GM12878 (cell line): ENCODE results near the gene VGF. TPM values are rescaled to one million over a fixed set of nuclear protein-coding genes. Genes with fewer than 3 reads are reported as not detected.

Experiments used
- ATAC-seq: fragments of 200-7000 bp; cut with Tn5 transposase; 3 replicates; pipeline ENCODE4 v1.9.1; 2020; ENCODE audit warnings: mild to moderate bottlenecking, moderate library complexity
- BruUV-seq: library from RNA; stranded (reverse); fragments of 400-500 nt; replicated peaks from 2 replicates; lab custom pipeline; 2021; lab: Mats Ljungman, UMichigan
- CTCF ChIA-PET: fragments of 300-600 bp; sonication (Branson Sonifier 250); formaldehyde crosslinking; extraction: SDS; loops from one replicate; lab custom pipeline; 2021; ENCODE audit warnings: inconsistent platforms; lab: Yijun Ruan, JAX
- POLR2A ChIA-PET: fragments of 350-600 bp; formaldehyde crosslinking; extraction: SDS; loops from one replicate; lab custom pipeline; 2021; ENCODE audit warnings: inconsistent platforms; lab: Charles Lee
- RAD21 ChIA-PET: fragments of 300-600 bp; sonication (Branson Sonifier 250); formaldehyde crosslinking; loops from one replicate; lab custom pipeline; 2023; ENCODE audit warnings: antibody characterized with exemption; ENCODE audit not compliant: unreplicated experiment; lab: Charles Lee
- SMC1A ChIA-PET: fragments of 300-600 bp; sonication (Branson Sonifier 250); formaldehyde crosslinking; loops from one replicate; lab custom pipeline; 2023; ENCODE audit not compliant: unreplicated experiment, uncharacterized antibody; lab: Charles Lee
- DNase-seq: peaks from one replicate; pipeline ENCODE4 v3.0.0-alpha.2; 2011; ENCODE audit warnings: low read depth, low spot score
- FAIRE-seq: peaks from 3 replicates; lab custom pipeline; 2011; peaks lifted over from hg19 to GRCh38; lab: Jason Lieb, UNC
- H2AFZ ChIP-seq: 2 replicates; pipeline ENCODE4 v1.6.0; 2011; ENCODE audit warnings: low read depth, low read length, control low read depth; ENCODE audit not compliant: control insufficient read depth
- H3K27ac ChIP-seq: 2 replicates; pipeline ENCODE4 v1.5.1; 2011; ENCODE audit warnings: control low read depth; ENCODE audit not compliant: control insufficient read depth, insufficient read depth
- H3K27me3 ChIP-seq, 2 experiments: replicated peaks in 1 of 2; 2 replicates each; pipeline versions ENCODE4 v1.6.0 to v1.6.1; 2011; ENCODE audit warnings: low read length in 1 of 2; ENCODE audit not compliant: control insufficient read depth in 2 of 2, insufficient read depth in 2 of 2
- H3K36me3 ChIP-seq, 2 experiments: 2 replicates each; pipeline ENCODE4 v1.5.1; 2011; ENCODE audit warnings: low read length in 1 of 2; ENCODE audit not compliant: control insufficient read depth in 2 of 2, insufficient read depth in 2 of 2
- H3K4me1 ChIP-seq: 2 replicates; pipeline ENCODE4 v1.6.1; 2011; ENCODE audit warnings: mild to moderate bottlenecking, low read length, moderate library complexity, mixed read lengths; ENCODE audit not compliant: control insufficient read depth, insufficient read depth
- H3K4me2 ChIP-seq: 2 replicates; pipeline ENCODE4 v1.6.0; 2011; ENCODE audit warnings: control low read depth; ENCODE audit not compliant: control insufficient read depth, insufficient read depth
- H3K4me3 ChIP-seq: fragments of 200-600 bp; sonication (generic); 2 replicates; pipeline ENCODE4 v1.5.1; 2016
- H3K79me2 ChIP-seq: 2 replicates; pipeline ENCODE4 v1.6.0; 2011; ENCODE audit warnings: low read length; ENCODE audit not compliant: control insufficient read depth, insufficient read depth
- H3K9ac ChIP-seq: 2 replicates; pipeline ENCODE4 v1.8.0; 2011; ENCODE audit warnings: low read length, control low read depth, mixed read lengths; ENCODE audit not compliant: control insufficient read depth, insufficient read depth
- H3K9me3 ChIP-seq: replicated peaks from 3 replicates; pipeline ENCODE4 v1.5.1; 2011; ENCODE audit warnings: mild to moderate bottlenecking, low read length; ENCODE audit not compliant: control insufficient read depth, insufficient read depth
- H4K20me1 ChIP-seq: 2 replicates; pipeline ENCODE4 v1.6.0; 2011; ENCODE audit not compliant: control insufficient read depth, insufficient read depth
- ASH2L ChIP-seq: fragments of 300-600, 200-600 bp; sonication (generic); IDR thresholded peaks from 2 replicates; pipeline ENCODE4 v1.6.1; 2017; ENCODE audit warnings: low read depth, mild to moderate bottlenecking, borderline replicate concordance
- BHLHE40 ChIP-seq, 2 experiments: fragments of 450-650 bp in 1 of 2; IDR thresholded peaks; 2 replicates each; pipeline ENCODE4 v1.6.1; 2011 to 2017; ENCODE audit warnings: low read depth in 2 of 2, borderline replicate concordance in 1 of 2, improper control_type of control experiment in 1 of 2, low read length in 1 of 2, mild to moderate bottlenecking in 1 of 2
- BRCA1 ChIP-seq: IDR thresholded peaks from 2 replicates; pipeline ENCODE4 v1.6.1; 2011; ENCODE audit warnings: low read depth, low read length, improper control_type of control experiment
- CBX3 ChIP-seq: fragments of 200-600 bp; sonication (generic); IDR thresholded peaks from 2 replicates; pipeline ENCODE4 v1.6.1; 2016; ENCODE audit warnings: low read depth, borderline replicate concordance
- CHD1 ChIP-seq: IDR thresholded peaks from 2 replicates; pipeline ENCODE4 v1.6.1; 2012; ENCODE audit warnings: low read depth, low read length, improper control_type of control experiment
- FOXK2 ChIP-seq: fragments of 450-650 bp; IDR thresholded peaks from 2 replicates; pipeline ENCODE4 v1.6.1; 2017; ENCODE audit warnings: mild to moderate bottlenecking, moderate library complexity
- MEF2B ChIP-seq: fragments of 450-650 bp; IDR thresholded peaks from 2 replicates; pipeline ENCODE4 v1.6.1; 2018; ENCODE audit warnings: mild to moderate bottlenecking, moderate library complexity; ENCODE audit not compliant: partially characterized antibody, poor library complexity, severe bottlenecking
- MTA2 ChIP-seq: fragments of 450-650 bp; IDR thresholded peaks from 2 replicates; pipeline ENCODE4 v1.6.1; 2016; ENCODE audit warnings: low read depth, mild to moderate bottlenecking, moderate library complexity
- MXI1 ChIP-seq: fragments of 150-350 bp; IDR thresholded peaks from 2 replicates; pipeline ENCODE4 v1.6.1; 2011; ENCODE audit warnings: low read depth, mild to moderate bottlenecking, inconsistent platforms, low read length, improper control_type of control experiment
- NFYB ChIP-seq: IDR thresholded peaks from 2 replicates; pipeline ENCODE4 v1.6.1; 2011; ENCODE audit warnings: low read depth, mild to moderate bottlenecking, low read length, improper control_type of control experiment, moderate library complexity; ENCODE audit not compliant: insufficient read depth
- PML ChIP-seq: IDR thresholded peaks from 2 replicates; pipeline ENCODE4 v1.6.1; 2012; ENCODE audit warnings: low read length, inconsistent platforms
- RCOR1 ChIP-seq: conservative IDR thresholded peaks from 2 replicates; pipeline ENCODE4 v1.6.1; 2012; ENCODE audit warnings: low read depth, low read length, improper control_type of control experiment
- RFX5 ChIP-seq: IDR thresholded peaks from 2 replicates; pipeline ENCODE4 v1.6.1; 2011; ENCODE audit warnings: low read depth, low read length, improper control_type of control experiment
- SMAD1 ChIP-seq: fragments of 450-650 bp; IDR thresholded peaks from 2 replicates; pipeline ENCODE4 v1.6.1; 2018; ENCODE audit warnings: mild to moderate bottlenecking, low read depth; ENCODE audit not compliant: partially characterized antibody
- SP1 ChIP-seq: IDR thresholded peaks from one replicate; pipeline ENCODE4 v1.6.1; 2011; ENCODE audit warnings: low read depth, low read length
- SUPT20H ChIP-seq: IDR thresholded peaks from 2 replicates; pipeline ENCODE4 v1.6.1; 2011; ENCODE audit warnings: low read depth, mild to moderate bottlenecking, low read length, moderate library complexity, borderline replicate concordance; ENCODE audit not compliant: control insufficient read depth
- ZNF24 ChIP-seq: fragments of 450-650 bp; IDR thresholded peaks from 2 replicates; pipeline ENCODE4 v1.6.1; 2017; ENCODE audit warnings: antibody characterized with exemption, mild to moderate bottlenecking
- ZNF384 ChIP-seq: IDR thresholded peaks from 2 replicates; pipeline ENCODE4 v1.6.1; 2012; ENCODE audit warnings: low read depth, mild to moderate bottlenecking, low read length, improper control_type of control experiment, borderline replicate concordance
- ZNF622 ChIP-seq: fragments of 450-650 bp; IDR thresholded peaks from 2 replicates; pipeline ENCODE4 v1.6.1; 2017; ENCODE audit warnings: mild to moderate bottlenecking, inconsistent platforms
- WGBS: methylation state at CpG from one replicate; pipeline ENCODE4 v1.1.6; 2016; ENCODE audit warnings: low lambda C conversion rate; ENCODE audit not compliant: insufficient replicate concordance, insufficient coverage; ENCODE audit errors: missing lambda C conversion rate; 5-methylcytosine and 5-hydroxymethylcytosine counted together
- in situ Hi-C: fragments of 300-500 bp; cut with MboI; formaldehyde crosslinking; loops from 9 replicates; pipeline ENCODE4 v1.14.3; 2018; ENCODE audit warnings: mixed read lengths
- intact Hi-C: fragments of 100-400 bp; cut with micrococcal nuclease; formaldehyde crosslinking; loops from one replicate; pipeline ENCODE4 v1.14.2; 2022; ENCODE audit not compliant: unreplicated experiment
- polyA plus RNA-seq, 11 experiments: library from polyadenylated mRNA; depleted of rRNA in 4 of 11; unstranded in 6 of 11; stranded (reverse) in 5 of 11; fragments of >200 nt; fragmentation: Nextera tagmentation in 4 of 11; fragmentation: Illumina TruSeq in 1 of 11; extraction: Ambion mirVana in 4 of 11; extraction: Trizol in 1 of 11; gene quantifications; 1 replicate in 1 of 11; 2 replicates in 10 of 11; pipeline versions ENCODE4 v1.2.1 to v1.2.3, GENCODE V29; 2011 to 2016; ENCODE audit warnings: inconsistent platforms in 2 of 11, missing spikeins in 2 of 11, low read depth in 1 of 11
- total RNA-seq, 4 experiments: library from RNA; depleted of rRNA in 3 of 4; stranded (reverse); fragments of >200 nt in 3 of 4; fragmentation: Illumina TruSeq in 1 of 4; extraction: Trizol in 1 of 4; gene quantifications; 2 replicates each; pipeline versions ENCODE4 v1.2.1 to v1.2.3, GENCODE V29; 2013 to 2021
- TF ChIP-seq, protein P1 (sequence below): fragments of 450-650 bp; IDR thresholded peaks from 2 replicates; pipeline ENCODE4 v1.6.1; 2018; ENCODE audit warnings: mild to moderate bottlenecking, low read depth, moderate library complexity; ENCODE audit not compliant: partially characterized antibody

VGF gene
- total and polyA plus RNA-seq, 10 of the 15 experiments (the other 5 are each of a cell fraction or from before 2014, with no cell fraction given), result 0.09 to 0.25 (median 0.17) TPM; not detected in 6

GRCh38 chr7:101155303-101155702 lies 10.1 kb downstream of the VGF start:
- intact Hi-C loops, result no loop called here

More at GRCh38 chr7:101155303-101155702, 10.1 kb downstream of the VGF start:
- no peak for DNase-seq
- in situ Hi-C loops, result no loop called here
- H3K27me3 ChIP-seq, result no peaks in the 10 kb centered on the region
- H3K4me3 ChIP-seq, result peak overlapping the region; percentile 85
- H3K27ac ChIP-seq, result peak overlapping the region; percentile 65
- ATAC-seq, result peak; percentile 46
- H3K9ac ChIP-seq, result peak overlapping the region; percentile 82
- peaks cover 3% of the 10 kb centered on the region; the same call in 1 of the 2 replicates for H3K4me1 ChIP-seq
- H3K4me2 ChIP-seq, result peak overlapping the region; percentile 79
- BruUV-seq, result no TSS peak
- ChIA-PET SMC1A (interaction anchor here (1.0 kb wide), 1 partner anchor 11 kb away, joined by 3 read pairs; no protein-coding TSS in a partner anchor), POLR2A (interaction anchor here (0.5 to 2.0 kb wide), 4 partner anchors 13 to 290 kb away, joined by 3 to 5 read pairs (median 4); no protein-coding TSS in a partner anchor), CTCF (interaction anchor here (0.6 to 7.8 kb wide), 6 partner anchors 10 to 29 kb away, joined by 3 to 112 read pairs (median 3); partner anchors contain the start of genes SERPINE1 and VGF), RAD21 (interaction anchor here (0.6 to 3.8 kb wide), 6 partner anchors 12 to 460 kb away, joined by 3 to 18 read pairs (median 4); no protein-coding TSS in a partner anchor)
- H3K79me2 ChIP-seq, result peaks cover 9% of the 10 kb centered on the region
- peak; percentile 44 for FAIRE-seq
- H2AFZ ChIP-seq, result no peak overlapping the region
- H3K9me3 ChIP-seq, result no peaks in the 10 kb centered on the region
- H3K36me3 ChIP-seq, result peaks cover 5 to 6% of the 10 kb centered on the region in 2 experiments; a peak in 3 of 4 replicates
- 0% methylated on average over 4 of the region's 4 CpGs for WGBS
- no peak for TF ChIP-seq ZNF384
- no peak for TF ChIP-seq ASH2L
- no peak for TF ChIP-seq RFX5
- TF ChIP-seq BRCA1, result no peak
- TF ChIP-seq CBX3, result no peak
- no peak for TF ChIP-seq CHD1
- TF ChIP-seq, protein P1, sequence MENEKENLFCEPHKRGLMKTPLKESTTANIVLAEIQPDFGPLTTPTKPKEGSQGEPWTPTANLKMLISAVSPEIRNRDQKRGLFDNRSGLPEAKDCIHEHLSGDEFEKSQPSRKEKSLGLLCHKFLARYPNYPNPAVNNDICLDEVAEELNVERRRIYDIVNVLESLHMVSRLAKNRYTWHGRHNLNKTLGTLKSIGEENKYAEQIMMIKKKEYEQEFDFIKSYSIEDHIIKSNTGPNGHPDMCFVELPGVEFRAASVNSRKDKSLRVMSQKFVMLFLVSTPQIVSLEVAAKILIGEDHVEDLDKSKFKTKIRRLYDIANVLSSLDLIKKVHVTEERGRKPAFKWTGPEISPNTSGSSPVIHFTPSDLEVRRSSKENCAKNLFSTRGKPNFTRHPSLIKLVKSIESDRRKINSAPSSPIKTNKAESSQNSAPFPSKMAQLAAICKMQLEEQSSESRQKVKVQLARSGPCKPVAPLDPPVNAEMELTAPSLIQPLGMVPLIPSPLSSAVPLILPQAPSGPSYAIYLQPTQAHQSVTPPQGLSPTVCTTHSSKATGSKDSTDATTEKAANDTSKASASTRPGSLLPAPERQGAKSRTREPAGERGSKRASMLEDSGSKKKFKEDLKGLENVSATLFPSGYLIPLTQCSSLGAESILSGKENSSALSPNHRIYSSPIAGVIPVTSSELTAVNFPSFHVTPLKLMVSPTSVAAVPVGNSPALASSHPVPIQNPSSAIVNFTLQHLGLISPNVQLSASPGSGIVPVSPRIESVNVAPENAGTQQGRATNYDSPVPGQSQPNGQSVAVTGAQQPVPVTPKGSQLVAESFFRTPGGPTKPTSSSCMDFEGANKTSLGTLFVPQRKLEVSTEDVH, result no peak
- TF ChIP-seq PML, result no peak
- TF ChIP-seq ZNF24, result no peak
- TF ChIP-seq BHLHE40 (IDR thresholded peaks at IDR 0.05; ENCODE audit: borderline replicate concordance in 1 of 2, low read depth in 2 of 2, low read length in 1 of 2), result no peak
- TF ChIP-seq SP1, result no peak
- no peak for TF ChIP-seq SUPT20H
- no peak for TF ChIP-seq SMAD1
- TF ChIP-seq RCOR1, result no peak
- no peak for TF ChIP-seq MTA2
- no peak for TF ChIP-seq NFYB
- no peak for TF ChIP-seq MEF2B
- TF ChIP-seq MXI1, result no peak
- TF ChIP-seq FOXK2, result no peak
- no peak for TF ChIP-seq ZNF622
- no peaks in the 10 kb centered on the region for H4K20me1 ChIP-seq
